GM19455 (cell line): ENCODE data around the gene BDH1.
"Not testable (repeated sequence)": the region's sequence is repeated elsewhere in the genome, so short reads cannot be mapped to it uniquely, and the experiment has no call there.

Source experiments
- ATAC-seq: cut with Tn5 transposase; IDR thresholded peaks from one replicate; pipeline ENCODE4 v1.9.1; 2021; ENCODE audit not compliant: unreplicated experiment

BDH1 gene

DNA sequence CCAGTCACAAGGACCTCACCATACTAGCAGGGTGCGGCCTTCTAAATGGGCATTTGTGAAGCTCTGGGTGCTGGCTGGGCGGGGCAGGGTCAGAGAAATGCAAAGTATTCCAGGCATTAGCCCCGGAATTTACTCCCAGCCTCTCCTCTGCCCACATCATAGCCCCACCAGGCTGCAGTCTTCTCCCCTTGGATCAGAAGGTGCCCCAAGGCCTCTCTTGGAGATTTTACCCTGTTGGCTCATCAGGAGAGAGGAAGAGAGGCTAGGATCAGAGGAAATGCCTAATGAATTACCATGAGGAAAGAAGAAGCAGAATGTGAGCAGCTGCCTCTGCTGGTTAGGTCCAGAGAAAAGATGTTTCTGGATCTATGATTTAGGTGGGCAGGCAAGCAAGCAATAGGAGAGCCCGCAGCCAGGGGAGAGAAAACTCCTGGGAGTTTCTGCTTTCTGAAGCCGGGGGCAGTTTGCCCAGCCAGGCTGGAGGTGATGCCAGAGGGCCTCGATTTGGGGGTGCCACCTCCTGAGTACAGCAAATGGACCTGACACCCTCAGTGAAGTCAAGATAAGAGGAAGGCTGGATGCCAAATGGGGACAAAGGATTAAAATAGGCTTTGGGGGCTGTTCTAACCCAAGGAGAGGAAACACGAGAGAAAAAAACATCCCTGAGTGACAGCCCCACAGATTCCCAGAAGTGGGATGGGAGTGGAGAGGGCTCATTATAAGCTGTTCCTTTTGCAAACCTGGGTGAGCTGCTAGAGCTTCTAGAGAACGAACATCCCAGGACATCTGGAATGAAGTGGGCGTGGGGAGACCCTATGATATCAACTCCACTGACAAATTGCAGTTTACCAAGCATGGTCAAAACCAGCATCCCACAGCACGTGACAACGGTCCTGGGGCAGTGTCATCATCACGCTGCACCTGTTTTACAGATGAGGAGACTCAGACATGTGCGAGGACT, 65.4 kb downstream of the BDH1 start:
- no peak for ATAC-seq

DNA sequence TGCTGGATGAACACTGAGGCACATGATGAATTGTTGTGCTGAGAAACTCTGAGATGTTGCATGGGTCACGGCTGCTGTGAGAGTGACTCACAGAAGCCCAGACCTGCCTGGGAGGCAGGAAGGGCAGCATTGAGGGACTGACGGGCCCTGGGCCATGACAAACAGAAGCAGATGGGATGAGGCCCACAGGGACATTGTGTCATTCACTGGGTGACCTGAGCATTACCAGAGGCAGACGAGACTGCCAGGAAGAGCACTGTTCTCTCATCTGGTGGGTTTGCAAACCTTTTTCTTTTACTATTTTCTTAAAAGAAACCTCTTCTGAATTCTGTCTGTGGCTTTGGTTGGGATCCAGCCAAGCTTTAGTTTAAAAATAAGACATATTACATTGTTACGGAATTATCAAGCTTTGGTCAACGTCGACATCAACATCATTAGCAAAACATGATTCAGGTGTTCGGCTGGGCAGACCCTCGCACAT, 67.8 kb downstream of the BDH1 start:
- ATAC-seq, result no peak

- ATAC-seq, result no peak
Measured at GRCh38 chr3:197486861-197487260, 68.9 kb downstream of the BDH1 start.

- ATAC-seq, result no peak
Measured at GRCh38 chr3:197485143-197485542, 70.6 kb downstream of the BDH1 start.

DNA sequence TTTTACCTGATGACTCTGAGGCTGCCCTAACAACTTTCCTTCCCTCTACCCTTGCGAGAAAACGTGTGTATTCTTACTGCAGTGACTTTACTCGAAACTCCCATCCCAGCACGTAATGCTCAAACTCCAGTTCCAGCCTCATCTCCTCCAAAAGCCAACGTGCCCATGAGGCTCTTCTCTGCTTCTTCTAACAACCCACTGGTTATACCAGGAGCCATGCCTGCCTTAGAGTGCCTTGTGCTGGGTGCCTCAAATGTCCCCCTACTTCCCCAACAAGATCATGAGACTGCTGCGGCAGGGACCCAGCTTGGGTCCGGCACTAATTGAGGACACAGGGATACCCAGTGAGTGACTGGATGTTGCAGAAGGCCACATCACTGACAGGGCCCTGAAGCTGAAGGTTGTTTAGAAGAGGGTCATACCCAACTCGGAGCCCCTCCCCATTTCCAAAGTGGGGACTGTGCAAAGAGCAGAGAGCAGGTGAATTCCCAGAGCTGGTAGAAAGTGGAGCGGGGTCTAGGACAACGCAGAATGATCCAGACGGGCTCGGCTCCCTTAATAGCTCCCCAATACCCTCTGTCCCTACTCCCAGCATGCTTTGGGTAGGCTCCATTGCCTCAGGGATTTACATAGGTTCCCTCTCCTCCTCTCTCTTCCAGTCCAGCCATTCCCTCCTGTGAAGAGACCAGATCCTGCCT, 71.4 kb downstream of the BDH1 start:
- ATAC-seq, result no peak

- no peak for ATAC-seq
Measured at GRCh38 chr3:197482001-197482400, 73.8 kb downstream of the BDH1 start.

DNA sequence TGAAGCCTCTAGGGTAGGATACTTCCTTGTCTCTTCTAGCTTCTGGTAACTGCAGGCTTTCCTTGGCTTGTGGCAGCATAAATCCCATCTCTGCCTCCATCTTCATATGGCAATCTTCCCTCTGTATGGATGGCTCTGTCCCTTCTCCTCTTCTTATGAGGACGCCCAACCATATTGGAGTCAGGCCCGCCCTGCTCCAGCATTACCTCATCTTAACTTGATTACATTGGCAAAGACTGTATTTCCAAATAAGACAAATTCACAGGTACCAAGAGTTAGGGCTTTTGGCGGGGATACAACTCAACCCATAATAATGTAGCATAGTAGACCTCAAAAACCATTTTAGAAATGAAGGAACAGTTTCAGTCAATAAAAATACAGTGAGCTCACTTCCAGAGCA, 75.4 kb downstream of the BDH1 start:
- no peak for ATAC-seq

GRCh38 chr3:197478746-197479668, 76.8 kb downstream of the BDH1 start:
- no peak for ATAC-seq

DNA sequence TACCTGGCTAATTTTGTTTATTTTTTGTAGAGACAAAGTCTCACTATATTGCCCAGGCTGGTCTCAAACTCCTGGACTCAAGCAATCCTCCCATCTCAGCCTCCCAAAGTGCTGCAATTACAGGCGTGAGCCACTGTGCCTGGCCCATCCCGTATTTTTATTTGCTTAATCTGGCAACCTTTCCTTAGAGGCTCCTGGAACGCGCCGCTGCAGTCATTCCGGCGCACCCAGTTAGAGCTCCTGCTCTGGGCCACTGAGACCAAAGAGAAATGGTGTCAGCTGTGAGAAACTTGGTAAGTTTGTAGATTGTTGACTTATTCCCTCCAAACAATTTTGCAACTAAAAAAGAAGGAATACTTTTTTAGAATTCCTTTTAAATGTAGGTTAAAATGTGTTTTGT, 78.0 kb downstream of the BDH1 start:
- not testable (repeated sequence) for ATAC-seq

GRCh38 chr3:197475997-197476525, 79.7 kb downstream of the BDH1 start:
- ATAC-seq, result no peak

DNA sequence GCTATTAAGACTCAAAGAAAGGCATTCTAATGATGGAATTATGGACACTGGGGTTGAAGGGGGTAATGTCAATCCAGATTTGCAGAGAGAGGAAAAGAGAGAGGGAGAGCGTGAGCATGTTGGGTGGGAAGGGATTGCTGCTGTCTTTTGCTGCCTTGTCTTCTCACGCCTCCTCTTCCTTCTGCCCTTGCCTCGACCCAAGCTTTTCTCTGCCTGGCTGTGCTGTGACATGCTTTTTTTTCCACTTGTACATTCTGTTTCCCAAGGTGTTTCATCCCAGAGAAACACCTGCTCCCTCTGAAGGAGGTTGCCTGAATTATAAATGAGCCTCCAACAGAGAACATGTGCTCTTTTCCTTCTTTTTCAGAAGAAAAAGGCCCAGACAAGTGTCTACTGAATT, 80.3 kb downstream of the BDH1 start:
- ATAC-seq, result no peak

DNA sequence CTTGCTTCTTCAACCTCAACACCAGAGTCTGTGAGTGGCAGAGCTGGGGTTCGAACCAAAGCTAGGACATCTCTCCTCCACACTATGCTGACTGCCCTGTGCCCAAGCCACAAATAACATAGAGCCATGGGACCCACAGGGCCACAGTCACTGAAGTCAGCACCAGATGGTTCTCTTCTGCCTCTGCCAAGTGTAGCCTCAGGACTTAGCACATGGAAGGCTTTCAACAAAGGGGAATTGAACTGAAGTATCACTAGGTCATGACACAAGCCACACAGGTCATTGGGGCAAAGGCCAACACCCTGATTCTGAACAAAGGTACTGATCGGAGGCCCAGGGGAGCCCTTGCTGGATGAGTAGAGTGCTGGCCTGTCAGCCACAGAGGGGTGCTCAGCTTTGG, 83.6 kb downstream of the BDH1 start:
- ATAC-seq, result no peak

DNA sequence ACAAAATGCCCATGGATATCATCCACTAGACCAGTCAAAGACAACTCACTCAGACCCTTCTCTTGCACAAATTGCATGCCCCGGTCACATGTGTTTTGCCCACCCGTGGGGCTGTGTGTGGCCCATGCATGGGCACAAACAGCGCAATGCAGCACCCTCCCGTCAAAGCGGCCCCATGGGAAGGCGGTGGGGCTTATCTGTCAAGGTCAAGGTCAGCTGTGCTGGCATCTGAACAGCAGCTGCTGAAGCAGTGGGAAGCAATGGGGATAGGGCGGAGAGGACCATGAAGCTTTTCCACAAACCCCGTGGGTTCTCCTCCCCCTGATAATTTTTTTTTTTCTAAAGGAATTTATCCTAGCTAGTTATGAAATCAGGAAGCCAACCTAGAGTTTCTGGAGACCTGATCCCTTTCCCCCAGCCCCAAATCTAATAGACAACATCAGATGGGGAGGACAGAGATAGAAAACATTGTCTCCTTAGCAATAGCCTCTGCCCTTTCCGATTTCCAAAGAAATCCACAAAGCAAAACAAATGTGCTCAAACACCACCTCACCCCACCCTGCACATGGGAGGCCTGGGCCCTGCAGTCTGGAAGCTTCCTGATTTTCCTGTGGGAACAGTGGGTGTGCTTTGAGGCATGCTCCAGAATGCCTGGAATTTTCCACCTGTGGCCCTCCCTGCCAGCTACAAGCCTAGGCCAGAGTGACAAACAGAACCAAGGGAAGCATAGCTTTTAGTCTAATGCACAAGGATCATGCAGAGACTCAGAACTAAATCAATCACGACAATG, 84.4 kb downstream of the BDH1 start:
- ATAC-seq, result no peak

GRCh38 chr3:197468866-197469382, 86.8 kb downstream of the BDH1 start:
- no peak for ATAC-seq

GRCh38 chr3:197468167-197468566, 87.6 kb downstream of the BDH1 start:
- no peak for ATAC-seq

GRCh38 chr3:197466586-197467399, 89.0 kb downstream of the BDH1 start:
- no peak for ATAC-seq

- ATAC-seq, result no peak
Measured at GRCh38 chr3:197465996-197466549, 89.7 kb downstream of the BDH1 start.

DNA sequence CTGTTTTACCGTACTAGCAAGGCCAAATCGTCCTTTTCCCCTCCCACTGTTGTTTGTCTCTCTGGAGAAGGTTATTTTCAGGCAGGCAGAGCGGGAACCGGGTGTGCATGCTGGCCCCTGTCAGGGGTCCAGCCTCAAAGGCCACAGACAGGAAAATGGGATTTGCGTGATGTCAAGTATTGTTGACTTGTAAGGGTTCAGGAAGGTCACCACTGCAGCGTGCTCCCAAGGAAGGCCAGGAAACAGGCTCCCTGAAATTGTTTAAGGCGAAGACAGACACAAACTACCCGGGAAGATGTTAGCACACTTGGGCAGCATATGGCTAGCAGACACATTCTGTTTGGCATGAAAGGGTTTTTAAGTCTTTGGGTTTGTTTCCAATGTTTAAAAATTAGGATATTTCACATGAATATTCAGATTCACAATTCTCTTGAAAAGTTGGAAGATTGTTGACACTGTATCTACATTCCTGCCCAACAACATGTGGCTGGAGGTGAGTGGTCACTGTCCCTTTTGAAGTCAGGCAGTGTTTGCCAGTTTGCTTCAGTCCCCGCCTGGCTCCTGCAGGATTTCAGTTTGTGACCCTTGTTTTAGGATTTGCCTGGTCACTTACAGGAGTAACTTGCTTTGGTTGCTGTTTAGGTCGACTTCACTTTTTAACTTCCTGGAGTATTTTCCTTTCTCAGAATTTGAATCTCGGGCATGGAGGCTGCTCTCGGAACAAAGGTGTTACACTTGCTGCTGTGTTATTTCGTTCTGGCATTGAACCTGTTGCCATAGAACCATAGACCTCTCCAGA, 90.4 kb downstream of the BDH1 start:
- no peak for ATAC-seq
